Brain microvascular endothelial cell (primary cell): ENCODE measurements around the gene CLEC12A.
"Not testable (repeated sequence)": the region's sequence is repeated elsewhere in the genome, so short reads cannot be mapped to it uniquely, and the experiment has no call there.

Experiments used
- DNase-seq: peaks from one replicate; pipeline ENCODE4 v3.0.0-alpha.2; 2020
- H3K27ac ChIP-seq: fragments of 250-450 bp; sonication (Bioruptor Pico); 2 replicates; pipeline ENCODE4 v1.5.1; 2020; ENCODE audit warnings: mild to moderate bottlenecking, moderate library complexity
- H3K27me3 ChIP-seq: fragments of 250-450 bp; sonication (Bioruptor Pico); replicated peaks from 2 replicates; pipeline ENCODE4 v1.5.1; 2020; ENCODE audit warnings: mild to moderate bottlenecking
- H3K36me3 ChIP-seq: fragments of 250-450 bp; sonication (Bioruptor Pico); replicated peaks from 2 replicates; pipeline ENCODE4 v1.5.1; 2020; ENCODE audit warnings: mild to moderate bottlenecking
- H3K4me3 ChIP-seq: 2 replicates; pipeline ENCODE4 v1.5.1; 2011; ENCODE audit warnings: low read depth, mild to moderate bottlenecking, control low read depth, low read length, moderate library complexity
- in situ Hi-C: cut with HindIII; loops from 2 replicates; pipeline ENCODE4 v1.10.0; 2017; ENCODE audit warnings: low sequenced_read_pairs, low pct_ligation_motif_present
- TF ChIP-seq, protein P1 (sequence below): IDR thresholded peaks from 2 replicates; pipeline ENCODE4 v1.5.1; 2011; ENCODE audit warnings: low read depth, mild to moderate bottlenecking, moderate library complexity, low read length, control low read depth, inconsistent platforms; ENCODE audit errors: missing control alignments

CLEC12A gene

DNA sequence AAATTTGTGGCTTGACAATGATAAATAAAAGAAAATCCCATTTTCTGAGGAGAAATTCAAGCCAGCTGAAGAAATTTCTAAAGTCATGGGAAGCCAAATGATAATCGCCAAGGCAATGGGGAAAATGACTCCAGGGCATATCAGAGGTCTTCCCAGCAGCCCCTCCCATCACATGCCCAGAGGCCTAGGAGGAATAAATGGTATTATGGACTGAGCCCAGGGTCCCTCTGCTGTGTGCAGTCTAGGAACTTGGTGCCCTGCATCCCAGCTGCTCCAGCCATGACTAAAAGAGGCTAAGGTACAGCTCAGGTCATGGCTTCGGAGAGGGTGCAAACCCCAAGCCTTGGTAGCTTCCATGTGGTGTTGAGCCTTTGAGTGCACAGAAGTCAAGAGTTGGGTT is 4.4 kb downstream of the CLEC12A start:
- Histone ChIP-seq H3K36me3 (no peaks in the 10 kb centered on the region), H3K27me3 (no peaks in the 10 kb centered on the region), H3K4me3 (no peak overlapping the region), H3K27ac (no peak overlapping the region)
- TF ChIP-seq, protein P1, sequence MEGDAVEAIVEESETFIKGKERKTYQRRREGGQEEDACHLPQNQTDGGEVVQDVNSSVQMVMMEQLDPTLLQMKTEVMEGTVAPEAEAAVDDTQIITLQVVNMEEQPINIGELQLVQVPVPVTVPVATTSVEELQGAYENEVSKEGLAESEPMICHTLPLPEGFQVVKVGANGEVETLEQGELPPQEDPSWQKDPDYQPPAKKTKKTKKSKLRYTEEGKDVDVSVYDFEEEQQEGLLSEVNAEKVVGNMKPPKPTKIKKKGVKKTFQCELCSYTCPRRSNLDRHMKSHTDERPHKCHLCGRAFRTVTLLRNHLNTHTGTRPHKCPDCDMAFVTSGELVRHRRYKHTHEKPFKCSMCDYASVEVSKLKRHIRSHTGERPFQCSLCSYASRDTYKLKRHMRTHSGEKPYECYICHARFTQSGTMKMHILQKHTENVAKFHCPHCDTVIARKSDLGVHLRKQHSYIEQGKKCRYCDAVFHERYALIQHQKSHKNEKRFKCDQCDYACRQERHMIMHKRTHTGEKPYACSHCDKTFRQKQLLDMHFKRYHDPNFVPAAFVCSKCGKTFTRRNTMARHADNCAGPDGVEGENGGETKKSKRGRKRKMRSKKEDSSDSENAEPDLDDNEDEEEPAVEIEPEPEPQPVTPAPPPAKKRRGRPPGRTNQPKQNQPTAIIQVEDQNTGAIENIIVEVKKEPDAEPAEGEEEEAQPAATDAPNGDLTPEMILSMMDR: no peak
- in situ Hi-C loops: no loop called here
- no peak for DNase-seq

DNA sequence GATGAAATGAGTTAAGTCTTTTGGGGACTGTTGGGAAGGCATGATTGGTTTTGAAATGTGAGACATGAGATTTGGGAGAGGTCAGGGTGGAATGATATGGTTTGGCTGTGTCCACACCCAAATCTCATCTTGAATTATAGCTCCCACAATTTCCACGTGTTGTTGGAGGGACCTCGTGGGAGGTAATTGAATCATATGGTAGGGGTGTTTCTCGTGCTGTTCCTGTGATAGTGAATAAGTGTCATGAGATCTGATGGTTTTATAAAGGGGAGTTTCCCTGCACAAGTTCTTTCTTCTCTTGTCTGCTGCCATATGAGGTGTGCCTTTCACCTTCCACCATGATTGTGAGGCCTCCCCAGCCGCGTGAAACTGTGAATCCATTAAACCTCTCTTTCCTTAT is 5.4 kb downstream of the CLEC12A start:
- DNase-seq, H3K27ac ChIP-seq: not testable (repeated sequence)

DNA sequence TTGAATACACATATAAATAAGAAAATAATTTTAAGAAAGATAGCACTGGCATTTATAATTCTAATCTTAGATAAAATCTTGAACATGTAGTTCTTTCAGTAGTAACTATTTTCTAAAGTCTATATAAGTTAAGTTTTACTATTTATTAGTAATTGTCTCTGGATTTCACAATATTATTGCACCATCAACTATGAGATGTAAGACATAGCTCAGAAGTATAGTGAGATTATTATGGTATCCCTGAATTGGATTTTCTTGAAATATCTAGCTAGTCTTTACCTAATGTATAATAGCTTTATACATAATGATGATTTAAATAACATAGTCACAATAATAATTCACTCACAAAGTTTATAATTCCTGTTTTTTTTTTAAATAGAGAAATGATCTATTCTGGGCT is 6.7 kb downstream of the CLEC12A start:
- H3K4me3 ChIP-seq: no peak overlapping the region
- in situ Hi-C loops: no loop called here
- no peak overlapping the region for H3K27ac ChIP-seq
- no peak for DNase-seq
- TF ChIP-seq, protein P1: no peak
- no peaks in the 10 kb centered on the region for H3K36me3 ChIP-seq
- no peaks in the 10 kb centered on the region for H3K27me3 ChIP-seq

More for the DNA sequence above, 5.4 kb downstream of the CLEC12A start:
- in situ Hi-C loops, H3K27me3 ChIP-seq, H3K36me3 ChIP-seq, H3K4me3 ChIP-seq: not testable (repeated sequence)

DNA sequence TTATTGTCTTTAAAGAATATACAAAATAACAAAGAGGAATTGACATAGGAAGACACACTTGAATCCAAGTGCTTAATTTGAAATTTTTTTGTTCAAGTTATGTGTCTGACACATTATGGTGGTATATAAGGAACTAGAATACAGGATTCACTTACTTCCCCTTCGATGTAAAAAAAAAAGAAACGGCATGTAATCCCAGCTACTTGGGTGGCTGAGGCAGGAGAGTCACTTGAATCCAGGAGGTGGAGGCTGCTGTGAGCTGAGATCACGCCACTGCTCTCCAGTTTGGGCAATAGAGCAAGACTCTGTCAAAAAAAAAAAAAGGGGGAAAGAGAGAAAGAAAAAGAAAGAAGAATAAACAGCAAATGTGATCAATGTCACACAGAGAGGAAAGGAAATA is 8.9 kb downstream of the CLEC12A start:
- H3K27me3 ChIP-seq: no peaks in the 10 kb centered on the region
- H3K27ac ChIP-seq: no peak overlapping the region
- no peak for DNase-seq
- H3K4me3 ChIP-seq: no peak overlapping the region
- in situ Hi-C loops: no loop called here
- no peaks in the 10 kb centered on the region for H3K36me3 ChIP-seq
- TF ChIP-seq, protein P1: no peak

DNA sequence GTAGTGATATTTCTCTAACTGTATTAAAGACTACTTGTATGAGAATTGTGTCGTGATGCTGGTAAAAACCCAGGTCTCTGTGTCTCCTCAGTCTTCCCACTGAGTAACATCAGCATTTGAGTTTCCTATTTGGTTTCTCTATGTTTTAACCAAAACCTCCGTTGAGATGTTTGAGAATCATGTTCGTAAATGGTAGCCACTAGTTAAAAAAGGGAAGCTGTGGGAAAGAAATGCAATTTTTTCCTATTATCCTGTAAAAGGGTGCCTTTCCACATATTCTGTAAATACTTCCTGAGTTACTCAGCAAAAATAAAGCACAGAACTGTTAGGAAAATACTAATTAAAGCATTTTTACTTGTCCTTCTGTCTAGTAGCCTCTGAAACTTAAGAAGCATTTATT is 20.7 kb downstream of the CLEC12A start:
- no peaks in the 10 kb centered on the region for H3K27me3 ChIP-seq
- in situ Hi-C loops: no loop called here
- no peaks in the 10 kb centered on the region for H3K36me3 ChIP-seq
- no peak for DNase-seq
- no peak overlapping the region for H3K4me3 ChIP-seq
- TF ChIP-seq, protein P1: no peak
- no peak overlapping the region for H3K27ac ChIP-seq

DNA sequence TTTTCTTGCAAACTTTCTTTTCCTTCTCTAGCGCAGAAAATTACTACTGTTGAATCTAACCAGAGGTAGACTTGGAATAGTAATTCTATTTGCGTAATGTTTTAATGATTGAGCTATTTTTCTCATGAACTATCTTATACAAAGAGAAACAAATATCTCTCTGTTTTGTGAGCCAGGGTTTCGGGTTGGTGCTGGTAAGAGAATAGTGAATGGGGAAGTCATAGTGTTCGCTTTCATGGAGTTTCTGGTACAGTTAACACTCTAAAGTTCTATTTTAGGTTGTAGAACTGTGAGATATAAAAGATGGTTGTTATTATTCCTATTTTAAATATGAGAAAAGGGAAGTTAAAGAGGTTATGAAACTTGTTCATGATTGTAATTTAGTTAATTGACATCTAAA is 21.1 kb downstream of the CLEC12A start:
- H3K4me3 ChIP-seq: no peak overlapping the region
- no peaks in the 10 kb centered on the region for H3K36me3 ChIP-seq
- TF ChIP-seq, protein P1: no peak
- no peak overlapping the region for H3K27ac ChIP-seq
- DNase-seq: no peak
- no peaks in the 10 kb centered on the region for H3K27me3 ChIP-seq
- in situ Hi-C loops: no loop called here
